Activated CD8-positive, alpha-beta memory T cell treated with anti-CD3 and anti-CD28 coated beads for 1 hour (primary cell): ENCODE results near the gene KCNE5.
"Not testable (repeated sequence)": the region's sequence is repeated elsewhere in the genome, so short reads cannot be mapped to it uniquely, and the experiment has no call there.

Source experiments
- DNase-seq, 2 donors: peaks; one replicate each; pipeline ENCODE4 v3.0.0-alpha.2; 2020; ENCODE audit warnings: low read depth in 1 of 2; ENCODE audit errors: extremely low read depth in 1 of 2

The KCNE5 gene

GRCh38 chrX:109624641-109625616 is at the start of gene KCNE5:
TSS of gene KCNE5 (minus strand) at chrX:109625172. CDS start at chrX:109625020, 152 bp downstream.
- DNase-seq = no peak

- DNase-seq = no peak
Observed at GRCh38 chrX:109672239-109672638, 47.3 kb upstream of the KCNE5 start.

- not testable (repeated sequence) for DNase-seq
Observed at GRCh38 chrX:109671170-109671569, 46.2 kb upstream of the KCNE5 start.

- DNase-seq = no peak
Observed at GRCh38 chrX:109667986-109668385, 43.0 kb upstream of the KCNE5 start.

- no peak for DNase-seq
Observed at GRCh38 chrX:109660435-109661143, 35.6 kb upstream of the KCNE5 start.

- no peak for DNase-seq
Observed at GRCh38 chrX:109658391-109658790, 33.4 kb upstream of the KCNE5 start.

GRCh38 chrX:109657364-109657763 is 32.4 kb upstream of the KCNE5 start:
- not testable (repeated sequence) for DNase-seq

- DNase-seq = no peak
Observed at GRCh38 chrX:109656774-109657173, 31.8 kb upstream of the KCNE5 start.

- DNase-seq = no peak
Observed at GRCh38 chrX:109655502-109656201, 30.7 kb upstream of the KCNE5 start.

GRCh38 chrX:109654516-109655109 is 29.6 kb upstream of the KCNE5 start:
- DNase-seq = no peak

- DNase-seq = not testable (repeated sequence)
Observed at GRCh38 chrX:109644671-109645070, 19.7 kb upstream of the KCNE5 start.

- no peak for DNase-seq
Observed at GRCh38 chrX:109643687-109644086, 18.7 kb upstream of the KCNE5 start.

- no peak for DNase-seq
Observed at GRCh38 chrX:109638158-109638557, 13.2 kb upstream of the KCNE5 start.

GRCh38 chrX:109637477-109637876 is 12.5 kb upstream of the KCNE5 start:
- not testable (repeated sequence) for DNase-seq

GRCh38 chrX:109635146-109635545 is 10.2 kb upstream of the KCNE5 start:
- no peak for DNase-seq

GRCh38 chrX:109632906-109633504 is 8.0 kb upstream of the KCNE5 start:
- DNase-seq = no peak

- DNase-seq = no peak
Observed at GRCh38 chrX:109629310-109629709, 4.3 kb upstream of the KCNE5 start.

- no peak for DNase-seq
Observed at GRCh38 chrX:109626637-109627036, 1.7 kb upstream of the KCNE5 start.

GRCh38 chrX:109623997-109624396 is 975 bp downstream of the KCNE5 start:
- DNase-seq = no peak

- DNase-seq = no peak
Observed at GRCh38 chrX:109622270-109622669, 2.7 kb downstream of the KCNE5 start.
